GM20431 (cell line): ENCODE data around the gene WNT7B.

Experiments used
- in situ Hi-C: fragments of 300-500 bp; cut with MseI, MboI; formaldehyde crosslinking; loops from one replicate; pipeline ENCODE4 v1.15.0; 2020; ENCODE audit warnings: low sequenced_read_pairs; ENCODE audit not compliant: unreplicated experiment

The WNT7B gene

GRCh38 chr22:45976254-45977002 is 534 bp downstream of the WNT7B start:
- in situ Hi-C loops: no loop called here

- in situ Hi-C loops: no loop called here
These were observed 1.5 kb downstream of the WNT7B start for GRCh38 chr22:45975164-45976161.

- in situ Hi-C loops: no loop called here
These were observed 2.5 kb downstream of the WNT7B start for GRCh38 chr22:45974498-45974897.

- in situ Hi-C loops: no loop called here
These were observed 4.1 kb downstream of the WNT7B start for GRCh38 chr22:45972889-45973253.

GRCh38 chr22:45972091-45972888 is 4.7 kb downstream of the WNT7B start:
- in situ Hi-C loops: no loop called here

GRCh38 chr22:45971408-45972028 is 5.4 kb downstream of the WNT7B start:
- in situ Hi-C loops: no loop called here

- in situ Hi-C loops: no loop called here
These were observed 6.1 kb downstream of the WNT7B start for GRCh38 chr22:45970705-45971407.

GRCh38 chr22:45969801-45970470 is 7.0 kb downstream of the WNT7B start:
- in situ Hi-C loops: no loop called here

GRCh38 chr22:45969414-45969799 is 7.6 kb downstream of the WNT7B start:
- in situ Hi-C loops: no loop called here

GRCh38 chr22:45968751-45969413 is 8.1 kb downstream of the WNT7B start:
- in situ Hi-C loops: no loop called here

- in situ Hi-C loops: no loop called here
These were observed 8.8 kb downstream of the WNT7B start for GRCh38 chr22:45968003-45968650.

- in situ Hi-C loops: no loop called here
These were observed 10.0 kb downstream of the WNT7B start for GRCh38 chr22:45966895-45967365.

- in situ Hi-C loops: no loop called here
These were observed 10.6 kb downstream of the WNT7B start for GRCh38 chr22:45966320-45966894.

GRCh38 chr22:45965563-45965962 is 11.4 kb downstream of the WNT7B start:
- in situ Hi-C loops: no loop called here

- in situ Hi-C loops: no loop called here
These were observed 11.9 kb downstream of the WNT7B start for GRCh38 chr22:45964926-45965527.

GRCh38 chr22:45964372-45964771 is 12.6 kb downstream of the WNT7B start:
- in situ Hi-C loops: no loop called here

- in situ Hi-C loops: no loop called here
These were observed 13.1 kb downstream of the WNT7B start for GRCh38 chr22:45963821-45964220.
